Measurements from ENCODE around the gene IFITM10. TPM values are rescaled to one million over a fixed set of nuclear protein-coding genes. Genes with fewer than 3 reads are reported as not detected.
A peak's percentile ranks its signal among the peaks of the same experiment; 100 is the strongest.

Gene IFITM10
- total RNA-seq, 1 experiment from 2014 or later, result 0.59 TPM

DNA sequence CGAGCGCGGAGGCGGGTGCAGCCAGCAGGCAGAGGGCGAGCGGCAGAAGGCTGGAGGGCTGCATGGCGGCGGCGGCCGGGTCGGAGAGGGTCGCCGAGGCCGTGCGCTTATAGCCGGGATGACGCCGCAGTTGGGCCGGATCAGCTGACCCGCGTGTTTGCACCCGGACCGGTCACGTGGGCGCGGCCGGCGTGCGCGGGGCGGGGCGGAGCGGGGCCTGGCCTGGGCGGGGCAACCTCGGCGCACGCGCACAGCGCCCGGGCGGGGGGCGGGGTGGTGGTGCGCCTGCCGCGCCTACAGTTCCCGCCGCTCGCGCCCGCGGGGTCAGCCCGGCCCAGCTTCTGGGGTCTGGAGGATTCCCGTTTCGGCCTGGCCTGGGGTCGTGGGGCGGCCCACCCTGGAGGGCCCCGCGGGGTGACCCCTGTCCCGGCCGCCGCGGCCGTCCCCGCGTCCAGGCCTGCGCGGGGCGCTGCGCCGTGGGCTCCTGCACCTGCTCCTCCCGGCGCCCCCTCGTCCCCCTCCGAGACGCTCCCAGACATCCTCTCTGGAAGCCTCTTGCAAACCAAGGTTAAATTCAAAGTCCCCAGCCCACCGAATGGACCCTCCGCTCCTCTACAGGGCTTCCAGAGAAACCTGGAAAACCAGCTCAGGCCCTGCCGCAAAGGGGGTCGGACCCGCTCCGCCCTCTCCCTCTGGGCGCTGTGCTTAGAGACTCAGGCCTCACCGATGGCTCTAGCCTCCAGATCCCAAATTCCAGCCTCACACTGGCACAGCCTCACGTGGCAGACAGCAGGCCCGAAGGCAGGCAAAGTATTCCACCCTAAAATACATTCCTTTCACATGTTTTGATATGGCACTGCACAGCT, 13.6 kb upstream of the IFITM10 start, which contains the start of gene CTSD:
CTSD (minus strand) TSS at position 132 of the 866 bp plus-strand sequence; CDS start at position 64, 68 bp downstream.
- peaks cover 9% of the 10 kb centered on the region for H3K79me1 ChIP-seq (ENCODE audit: insufficient read depth, low read depth, low read length, poor library complexity, severe bottlenecking)
- no peak within 1 kb of the TSS for H2AFZ ChIP-seq (ENCODE audit: low read length)
- no peaks in the 10 kb centered on the region for H3K9me3 ChIP-seq (ENCODE audit: control insufficient read depth, low read depth, low read length)
- no peak within 1 kb of the TSS for H2BK20ac ChIP-seq (ENCODE audit: low read depth, low read length, poor library complexity, severe bottlenecking)
- TF ChIP-seq, protein P1, sequence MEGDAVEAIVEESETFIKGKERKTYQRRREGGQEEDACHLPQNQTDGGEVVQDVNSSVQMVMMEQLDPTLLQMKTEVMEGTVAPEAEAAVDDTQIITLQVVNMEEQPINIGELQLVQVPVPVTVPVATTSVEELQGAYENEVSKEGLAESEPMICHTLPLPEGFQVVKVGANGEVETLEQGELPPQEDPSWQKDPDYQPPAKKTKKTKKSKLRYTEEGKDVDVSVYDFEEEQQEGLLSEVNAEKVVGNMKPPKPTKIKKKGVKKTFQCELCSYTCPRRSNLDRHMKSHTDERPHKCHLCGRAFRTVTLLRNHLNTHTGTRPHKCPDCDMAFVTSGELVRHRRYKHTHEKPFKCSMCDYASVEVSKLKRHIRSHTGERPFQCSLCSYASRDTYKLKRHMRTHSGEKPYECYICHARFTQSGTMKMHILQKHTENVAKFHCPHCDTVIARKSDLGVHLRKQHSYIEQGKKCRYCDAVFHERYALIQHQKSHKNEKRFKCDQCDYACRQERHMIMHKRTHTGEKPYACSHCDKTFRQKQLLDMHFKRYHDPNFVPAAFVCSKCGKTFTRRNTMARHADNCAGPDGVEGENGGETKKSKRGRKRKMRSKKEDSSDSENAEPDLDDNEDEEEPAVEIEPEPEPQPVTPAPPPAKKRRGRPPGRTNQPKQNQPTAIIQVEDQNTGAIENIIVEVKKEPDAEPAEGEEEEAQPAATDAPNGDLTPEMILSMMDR (conservative IDR thresholded peaks at IDR 0.05), result no peak
- no peak within 1 kb of the TSS for H4K8ac ChIP-seq (replicated peaks; ENCODE audit: insufficient read length, low read depth, low read length)
- no peaks in the 10 kb centered on the region for H4K20me1 ChIP-seq (ENCODE audit: control insufficient read depth, insufficient read depth, insufficient read length)
- no peak within 1 kb of the TSS for H2BK12ac ChIP-seq (ENCODE audit: insufficient read length, low read depth, low read length)
- H3K4ac ChIP-seq (ENCODE audit: low read depth, low read length), result no peak within 1 kb of the TSS
- H4K91ac ChIP-seq (ENCODE audit: insufficient read length, low read depth, low read length), result no peak within 1 kb of the TSS
- H3K27ac Mint-ChIP-seq, result peak within 1 kb of the TSS in 2 of 3 experiments; percentile 75 to 93; a peak in 4 of 7 replicates
- H3K36me3 Mint-ChIP-seq (ENCODE audit: insufficient read depth in 1 of 3, low read depth in 3 of 3), result no peaks in the 10 kb centered on the region; a peak in 2 of 7 replicates
- no peak within 1 kb of the TSS for H4K5ac ChIP-seq (ENCODE audit: insufficient read length, low read depth, low read length)
- peaks cover 2 to 8% of the 10 kb centered on the region in 2 experiments; a peak in 3 of 4 replicates for H3K4me1 Mint-ChIP-seq
- no peak within 1 kb of the TSS for H3K56ac ChIP-seq (ENCODE audit: insufficient read length, low read depth, low read length)
- no peak within 1 kb of the TSS for H2BK15ac ChIP-seq (ENCODE audit: low read depth, low read length)
- no peak within 1 kb of the TSS for H3K18ac ChIP-seq (ENCODE audit: insufficient read length, low read depth, low read length)
- no peak within 1 kb of the TSS for H2BK120ac ChIP-seq (ENCODE audit: low read depth, low read length, poor library complexity, severe bottlenecking)
- H3K79me2 ChIP-seq (ENCODE audit: insufficient read depth, low read length), result no peaks in the 10 kb centered on the region; the same call in 1 of the 2 replicates
- H3K9ac ChIP-seq (ENCODE audit: extremely low read depth, insufficient read length, low read length), result peak within 1 kb of the TSS; percentile 18
- no peak within 1 kb of the TSS for H3K23ac ChIP-seq (ENCODE audit: insufficient read length, low read depth, low read length)
- peak within 1 kb of the TSS; percentile 35 for H3K14ac ChIP-seq (ENCODE audit: insufficient read depth, low read length)
- DNase-seq, result peak; percentile 80
- peaks cover 3% of the 10 kb centered on the region for H3K27me3 Mint-ChIP-seq (ENCODE audit: low read depth)
- H3K27me3 ChIP-seq (ENCODE audit: insufficient read depth, low read length), result no peaks in the 10 kb centered on the region
- peaks cover 10% of the 10 kb centered on the region for H3K23me2 ChIP-seq (ENCODE audit: insufficient read length, low read depth, low read length, poor library complexity, severe bottlenecking)
- no peak within 1 kb of the TSS for H2AK5ac ChIP-seq (ENCODE audit: insufficient read length, low read length)
- no CpG with 5 or more reads among the region's 85 CpGs for WGBS (ENCODE audit: extremely low coverage, insufficient read length, low lambda C conversion rate)
- no peaks in the 10 kb centered on the region for H3K9me3 Mint-ChIP-seq
- peaks cover 3% of the 10 kb centered on the region; the same call in 1 of the 2 replicates for H3K4me1 ChIP-seq (ENCODE audit: insufficient read depth, low read length)
- H3K4me2 ChIP-seq (ENCODE audit: insufficient read depth, insufficient read length, low read length), result peak within 1 kb of the TSS; percentile 77
- H3T11ph ChIP-seq (ENCODE audit: low read length), result no peak within 1 kb of the TSS
- peak within 1 kb of the TSS; percentile 86 to 93 for H3K4me3 Mint-ChIP-seq
- no peak within 1 kb of the TSS for H2BK5ac ChIP-seq (ENCODE audit: insufficient read length, low read length)
- H3K27ac ChIP-seq (ENCODE audit: insufficient read length, low read depth, low read length), result no peak within 1 kb of the TSS

All from H9 (cell line).